ENCODE measurements around the gene PRDX1.
"Not testable (repeated sequence)": the region's sequence is repeated elsewhere in the genome, so short reads cannot be mapped to it uniquely, and the experiment has no call there.

The PRDX1 gene

DNA sequence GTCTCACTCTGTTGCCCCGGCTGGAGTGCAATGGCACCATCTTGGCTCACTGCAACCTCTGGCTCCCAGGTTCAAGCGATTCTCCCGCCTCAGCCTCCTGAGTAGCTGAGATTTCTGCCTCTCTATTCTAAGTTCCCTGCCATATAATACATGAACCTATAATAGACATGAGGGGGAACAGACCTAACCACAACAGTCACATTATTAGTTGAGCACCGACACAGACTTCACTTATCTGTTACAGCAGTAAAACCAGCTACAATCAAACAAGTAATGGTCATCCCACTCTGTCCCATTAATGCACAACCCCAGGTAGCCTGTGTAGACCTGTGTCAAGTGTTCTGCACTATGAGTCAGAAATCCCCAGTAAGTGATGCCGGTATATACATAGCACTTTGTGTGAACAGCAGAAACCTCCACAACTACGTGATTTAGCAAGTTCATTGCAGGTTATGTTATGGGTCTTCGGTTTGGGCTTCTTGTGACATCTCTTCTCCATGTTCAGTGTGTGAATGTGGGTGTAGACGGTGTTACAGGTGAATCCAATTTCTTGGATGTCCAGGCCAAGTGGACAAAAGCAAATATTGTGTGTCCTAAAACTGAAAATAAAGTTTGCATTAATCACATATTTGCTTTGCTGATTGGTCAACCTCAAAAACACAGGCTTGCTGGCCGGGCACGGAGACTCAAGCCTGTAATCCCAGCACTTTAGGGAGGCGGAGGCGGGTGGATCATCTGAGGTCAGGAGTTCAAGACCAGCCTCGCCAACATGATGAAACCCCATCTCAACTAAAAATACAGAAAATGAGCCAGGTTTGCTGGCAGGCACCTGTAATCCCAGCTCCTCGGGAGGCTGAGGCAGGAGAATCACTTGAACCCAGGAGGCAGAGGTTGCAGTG is 18.0 kb downstream of the PRDX1 start:
- DNase-seq (ENCODE audit: low read depth), result no peak

DNA sequence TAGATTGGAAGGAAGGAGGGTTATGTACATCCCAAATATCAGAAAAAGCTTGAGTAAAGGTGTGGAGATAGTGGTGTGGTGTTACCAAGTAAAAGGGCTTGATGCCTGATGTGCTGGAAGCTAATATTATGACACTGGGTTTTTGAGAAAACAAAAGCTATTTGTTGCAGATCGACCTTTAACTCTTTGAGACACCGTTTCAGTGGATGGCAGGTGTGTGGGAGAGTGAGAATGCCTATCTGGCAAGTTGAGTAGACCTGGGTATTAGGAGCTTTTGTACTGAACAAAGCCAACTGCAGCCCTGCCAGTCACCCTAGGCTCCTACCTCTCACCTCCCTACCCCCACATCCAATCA is 20.2 kb downstream of the PRDX1 start:
- no peak for DNase-seq (ENCODE audit: low read depth)

DNA sequence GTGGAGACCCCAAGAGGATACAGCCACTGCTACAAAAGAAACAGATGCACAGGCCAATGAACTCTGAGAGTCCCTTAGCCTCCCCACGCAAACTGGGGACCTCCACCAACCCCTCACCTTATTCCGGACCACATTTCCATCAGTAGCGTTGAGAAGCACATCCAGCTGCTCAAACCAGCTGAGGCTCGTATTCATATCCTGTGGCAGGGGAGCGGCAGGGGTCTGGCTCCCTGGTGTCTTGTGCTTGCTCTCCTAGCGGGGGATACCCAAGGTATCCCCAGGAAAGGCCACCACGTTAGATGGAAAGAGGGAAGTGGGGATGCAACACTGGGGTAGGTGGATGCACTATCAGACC is 22.3 kb downstream of the PRDX1 start:
- no peak for DNase-seq (ENCODE audit: low read depth)

- no peak for DNase-seq (ENCODE audit: low read depth)
Measured at GRCh38 chr1:45498279-45498678, 23.4 kb downstream of the PRDX1 start.

GRCh38 chr1:45493116-45493697 is 28.5 kb downstream of the PRDX1 start:
- DNase-seq (ENCODE audit: low read depth), result no peak

GRCh38 chr1:45492691-45493090 is 29.0 kb downstream of the PRDX1 start:
- no peak for DNase-seq (ENCODE audit: low read depth)

DNA sequence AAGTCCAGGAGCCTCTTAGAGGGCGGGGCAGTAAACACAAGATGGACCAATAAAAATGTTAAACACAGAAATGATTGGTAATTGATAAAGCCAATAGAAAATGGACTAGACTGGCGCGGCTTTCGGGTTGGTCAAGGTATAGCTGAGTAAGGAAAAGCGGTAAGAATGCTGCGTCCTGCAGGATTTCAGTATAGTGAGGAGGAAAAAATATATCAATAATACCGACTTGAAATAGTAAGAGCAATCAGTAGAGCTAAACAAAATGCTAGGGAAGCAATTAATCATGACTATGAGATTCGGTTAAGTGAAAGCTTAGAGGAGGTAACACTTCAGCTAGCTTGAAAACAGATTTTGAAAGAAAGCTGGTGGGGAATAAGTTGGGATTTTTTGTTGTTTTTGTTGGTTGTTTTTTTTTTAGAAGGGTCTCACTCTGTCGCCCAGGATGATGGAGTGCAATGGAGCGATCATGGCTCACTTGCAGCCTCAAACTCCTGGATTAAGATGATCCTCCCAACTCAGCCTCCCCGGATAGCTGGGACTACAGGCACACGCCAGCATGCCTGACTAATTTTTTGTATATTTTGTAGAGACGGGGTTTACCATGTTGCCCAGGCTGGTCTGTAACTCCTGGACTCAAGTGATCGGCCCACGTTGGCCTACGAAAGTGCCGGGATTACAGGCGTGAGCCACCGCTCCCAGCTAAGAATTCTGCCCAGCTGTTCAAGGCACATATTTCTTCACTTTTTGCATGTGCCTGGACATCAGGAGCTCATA is 30.0 kb downstream of the PRDX1 start:
- no peak for DNase-seq (ENCODE audit: low read depth)

GRCh38 chr1:45490626-45491486 is 30.8 kb downstream of the PRDX1 start, which contains the start of gene TESK2:
TESK2 (minus strand) TSS chr1:45491163; CDS start chr1:45457785, 33,378 bp downstream.
- peak; percentile 84 for DNase-seq (ENCODE audit: low read depth)

- no peak for DNase-seq (ENCODE audit: low read depth)
Measured at GRCh38 chr1:45490121-45490625, 31.5 kb downstream of the PRDX1 start.

DNA sequence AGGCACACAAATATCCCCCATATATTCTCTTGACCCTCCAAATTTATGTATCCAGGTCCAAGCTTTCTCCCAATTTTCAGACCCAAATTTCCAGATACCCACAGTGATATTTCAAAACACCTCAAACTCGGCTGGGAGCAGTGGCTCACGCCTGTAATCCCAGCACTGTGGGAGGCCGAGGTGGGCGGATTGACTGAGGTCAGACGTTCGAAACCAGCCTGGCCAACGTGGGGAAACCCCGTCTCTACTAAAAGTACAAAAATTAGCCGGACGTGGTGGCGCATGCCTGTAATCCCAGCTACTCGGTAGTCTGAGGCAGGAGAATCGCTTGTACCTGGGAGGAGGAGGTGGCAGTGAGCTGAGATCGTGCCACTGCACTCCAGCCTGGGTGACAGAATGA is 32.3 kb downstream of the PRDX1 start:
- DNase-seq (ENCODE audit: low read depth), result not testable (repeated sequence)

DNA sequence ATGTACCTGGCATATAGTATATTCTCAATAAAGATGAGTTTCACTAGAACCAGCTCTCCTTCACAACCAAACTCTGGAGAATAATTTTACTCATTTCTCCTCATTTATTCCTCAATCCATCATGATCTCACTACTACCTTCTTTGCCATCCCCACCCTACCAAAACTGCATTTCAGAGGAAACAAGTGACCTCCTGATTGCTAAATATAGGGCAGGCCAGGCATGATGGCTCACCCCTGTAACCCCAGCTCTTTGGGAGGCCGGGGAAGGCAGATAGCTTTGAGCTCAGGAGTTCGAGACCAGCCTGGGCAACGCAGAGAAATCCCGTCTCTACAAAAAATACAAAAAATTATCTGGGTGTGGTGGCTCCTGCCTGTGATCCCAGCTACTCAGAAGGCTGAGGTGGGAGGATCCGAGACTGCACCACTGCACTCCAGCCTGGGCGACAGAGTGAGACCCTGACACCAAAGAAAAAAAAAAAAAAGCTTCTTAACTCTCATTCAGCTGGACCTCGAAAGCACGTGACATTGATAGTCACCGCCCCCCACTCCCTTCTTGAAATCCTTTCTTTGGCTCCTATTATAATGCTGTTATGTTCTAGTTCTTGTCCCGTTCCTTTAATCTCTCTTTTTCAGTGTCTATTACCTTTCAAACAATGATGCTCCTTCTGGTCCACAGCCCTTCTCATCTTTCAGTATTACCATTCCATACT is 32.9 kb downstream of the PRDX1 start:
- DNase-seq (ENCODE audit: low read depth), result no peak

- no peak for DNase-seq (ENCODE audit: low read depth)
Measured at GRCh38 chr1:45485949-45486348, 35.7 kb downstream of the PRDX1 start.

GRCh38 chr1:45479039-45479748 is 42.5 kb downstream of the PRDX1 start:
- no peak for DNase-seq (ENCODE audit: low read depth)

- no peak for DNase-seq (ENCODE audit: low read depth)
Measured at GRCh38 chr1:45478121-45478814, 43.4 kb downstream of the PRDX1 start.

GRCh38 chr1:45477646-45478045 is 44.0 kb downstream of the PRDX1 start:
- no peak for DNase-seq (ENCODE audit: low read depth)

- not testable (repeated sequence) for DNase-seq (ENCODE audit: low read depth)
Measured at GRCh38 chr1:45474194-45474593, 47.5 kb downstream of the PRDX1 start.

GRCh38 chr1:45473302-45473701 is 48.4 kb downstream of the PRDX1 start:
- no peak for DNase-seq (ENCODE audit: low read depth)

GRCh38 chr1:45470306-45470798 is 51.3 kb downstream of the PRDX1 start:
- DNase-seq (ENCODE audit: low read depth), result no peak

GRCh38 chr1:45467353-45467752 is 54.3 kb downstream of the PRDX1 start:
- DNase-seq (ENCODE audit: low read depth), result not testable (repeated sequence)

- no peak for DNase-seq (ENCODE audit: low read depth)
Measured at GRCh38 chr1:45465277-45465676, 56.4 kb downstream of the PRDX1 start.

Measured in stimulated activated CD8-positive, alpha-beta memory T cell treated with anti-CD3 and anti-CD28 coated beads, Interleukin-7, amount 100 ng/mL, for 24 hours (primary cell).